ENCODE measurements around the gene NAT8L. TPM values are rescaled to one million over a fixed set of nuclear protein-coding genes. Genes with fewer than 3 reads are reported as not detected.

Gene NAT8L
- total RNA-seq, 1 donor from 2014 or later: 8.3 TPM

DNA sequence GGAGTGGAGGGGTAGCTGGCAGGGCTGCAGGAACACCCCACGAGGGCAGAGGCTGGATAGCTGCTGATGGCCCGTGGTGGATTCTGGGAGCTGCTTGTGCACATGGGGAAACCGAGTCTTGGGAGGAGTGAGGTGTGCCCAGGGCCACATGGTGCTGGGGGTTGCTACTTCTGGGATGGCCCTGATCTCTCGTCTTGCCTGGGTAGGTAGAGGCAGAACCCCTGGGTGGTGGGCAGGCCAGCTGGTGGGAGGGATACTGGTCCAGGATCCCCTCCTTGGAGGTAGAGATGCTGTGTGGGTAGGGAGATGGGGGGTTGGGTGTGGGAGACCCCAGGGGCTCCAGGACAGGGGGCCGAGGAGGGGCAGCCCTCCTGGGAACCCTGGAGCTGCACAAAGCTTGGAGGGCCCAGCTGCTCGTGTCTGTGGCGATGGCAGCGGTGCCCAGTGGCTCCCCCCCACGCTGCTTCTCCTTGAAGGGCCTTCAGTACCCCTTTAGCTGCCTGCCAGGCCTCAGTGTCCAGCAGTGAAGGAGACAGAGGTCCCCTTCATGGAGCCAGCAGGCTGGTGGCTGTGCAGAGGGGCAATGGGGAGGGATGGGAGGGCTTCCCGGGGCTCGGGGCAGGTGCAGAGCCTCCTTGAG, 3.2 kb downstream of the NAT8L start:
- Mint-ChIP-seq H3K4me1 (ENCODE audit: low read depth, unreplicated experiment) (no peaks in the 10 kb centered on the region), H3K27me3 (ENCODE audit: unreplicated experiment) (peaks cover 10% of the 10 kb centered on the region), H3K4me3 (ENCODE audit: unreplicated experiment) (no peak overlapping the region), H3K9me3 (ENCODE audit: unreplicated experiment) (peaks cover 4% of the 10 kb centered on the region), H3K27ac (ENCODE audit: unreplicated experiment) (no peak overlapping the region), H3K36me3 (ENCODE audit: unreplicated experiment) (no peaks in the 10 kb centered on the region)
- DNase-seq: peak; percentile 14
- TF ChIP-seq, protein P1, sequence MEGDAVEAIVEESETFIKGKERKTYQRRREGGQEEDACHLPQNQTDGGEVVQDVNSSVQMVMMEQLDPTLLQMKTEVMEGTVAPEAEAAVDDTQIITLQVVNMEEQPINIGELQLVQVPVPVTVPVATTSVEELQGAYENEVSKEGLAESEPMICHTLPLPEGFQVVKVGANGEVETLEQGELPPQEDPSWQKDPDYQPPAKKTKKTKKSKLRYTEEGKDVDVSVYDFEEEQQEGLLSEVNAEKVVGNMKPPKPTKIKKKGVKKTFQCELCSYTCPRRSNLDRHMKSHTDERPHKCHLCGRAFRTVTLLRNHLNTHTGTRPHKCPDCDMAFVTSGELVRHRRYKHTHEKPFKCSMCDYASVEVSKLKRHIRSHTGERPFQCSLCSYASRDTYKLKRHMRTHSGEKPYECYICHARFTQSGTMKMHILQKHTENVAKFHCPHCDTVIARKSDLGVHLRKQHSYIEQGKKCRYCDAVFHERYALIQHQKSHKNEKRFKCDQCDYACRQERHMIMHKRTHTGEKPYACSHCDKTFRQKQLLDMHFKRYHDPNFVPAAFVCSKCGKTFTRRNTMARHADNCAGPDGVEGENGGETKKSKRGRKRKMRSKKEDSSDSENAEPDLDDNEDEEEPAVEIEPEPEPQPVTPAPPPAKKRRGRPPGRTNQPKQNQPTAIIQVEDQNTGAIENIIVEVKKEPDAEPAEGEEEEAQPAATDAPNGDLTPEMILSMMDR (IDR thresholded peaks at IDR 0.05; ENCODE audit: partially characterized antibody, unreplicated experiment): no peak

DNA sequence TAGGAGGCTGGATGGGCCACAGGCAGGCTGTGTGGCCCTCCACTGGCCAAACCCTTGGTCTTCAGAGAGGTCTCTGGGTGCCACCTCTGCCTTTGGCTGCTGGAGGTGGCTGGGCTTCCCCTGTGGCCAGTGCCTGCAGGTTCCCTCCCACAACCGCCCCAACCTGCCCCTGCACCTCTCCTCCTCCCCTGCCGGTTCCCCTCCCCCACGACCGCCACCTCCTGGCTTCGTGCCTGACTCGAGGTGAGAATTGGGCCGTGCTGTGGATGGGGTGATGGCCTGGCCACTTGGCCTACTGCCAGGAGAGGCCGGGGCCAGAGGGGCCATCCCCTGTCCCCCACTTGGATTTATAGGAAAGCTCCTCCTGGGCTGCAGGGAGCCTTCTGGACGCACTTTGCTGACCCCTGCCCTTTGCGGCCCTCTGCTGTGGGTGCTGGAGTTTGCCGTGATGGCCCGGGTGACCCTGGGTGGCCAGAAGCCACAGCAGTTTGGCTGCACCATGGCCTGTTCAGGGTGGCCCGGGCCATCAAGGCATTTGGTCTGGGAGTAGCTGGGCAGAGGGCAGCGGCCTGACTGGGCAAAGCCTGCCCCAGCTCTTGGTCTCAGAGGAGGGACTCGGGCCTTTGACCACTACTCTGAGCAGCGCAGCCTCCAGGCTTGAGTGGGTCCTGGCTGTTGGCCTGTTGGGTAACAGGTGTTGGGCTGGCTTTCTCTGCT, 3.8 kb downstream of the NAT8L start:
- peaks cover 4% of the 10 kb centered on the region for H3K27me3 Mint-ChIP-seq (ENCODE audit: unreplicated experiment)
- H3K36me3 Mint-ChIP-seq (ENCODE audit: unreplicated experiment): no peaks in the 10 kb centered on the region
- peak; percentile 17 for DNase-seq
- no peaks in the 10 kb centered on the region for H3K4me1 Mint-ChIP-seq (ENCODE audit: low read depth, unreplicated experiment)
- H3K9me3 Mint-ChIP-seq (ENCODE audit: unreplicated experiment): peaks cover 3% of the 10 kb centered on the region
- TF ChIP-seq, protein P1 (IDR thresholded peaks at IDR 0.05; ENCODE audit: partially characterized antibody, unreplicated experiment): no peak
- no peak overlapping the region for H3K4me3 Mint-ChIP-seq (ENCODE audit: unreplicated experiment)
- H3K27ac Mint-ChIP-seq (ENCODE audit: unreplicated experiment): no peak overlapping the region

DNA sequence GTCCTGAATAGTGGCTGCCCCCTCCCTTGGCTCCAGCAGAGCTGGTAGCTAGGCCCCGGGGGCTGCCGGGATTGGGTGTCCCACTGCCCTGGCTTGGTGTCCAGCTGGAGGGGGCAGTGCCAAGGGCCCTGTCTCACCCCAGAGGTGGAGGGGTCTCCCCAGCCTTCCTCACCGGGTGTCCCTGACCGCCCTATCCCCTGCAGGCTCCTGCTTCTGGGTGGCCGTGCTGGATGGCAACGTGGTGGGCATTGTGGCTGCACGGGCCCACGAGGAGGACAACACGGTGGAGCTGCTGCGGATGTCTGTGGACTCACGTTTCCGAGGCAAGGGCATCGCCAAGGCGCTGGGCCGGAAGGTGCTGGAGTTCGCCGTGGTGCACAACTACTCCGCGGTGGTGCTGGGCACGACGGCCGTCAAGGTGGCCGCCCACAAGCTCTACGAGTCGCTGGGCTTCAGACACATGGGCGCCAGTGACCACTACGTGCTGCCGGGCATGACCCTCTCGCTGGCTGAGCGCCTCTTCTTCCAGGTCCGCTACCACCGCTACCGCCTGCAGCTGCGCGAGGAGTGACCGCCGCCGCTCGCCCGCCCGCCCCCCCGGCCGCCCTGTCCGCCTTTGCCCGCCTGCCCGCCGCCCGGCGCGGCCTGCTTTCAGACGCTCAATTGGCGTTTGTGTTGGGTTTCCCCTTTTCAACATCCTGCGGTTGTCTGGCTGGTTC, 4.6 kb downstream of the NAT8L start:
- Mint-ChIP-seq H3K27ac (ENCODE audit: unreplicated experiment) (no peak overlapping the region), H3K27me3 (ENCODE audit: unreplicated experiment) (peaks cover 7% of the 10 kb centered on the region), H3K36me3 (ENCODE audit: unreplicated experiment) (no peaks in the 10 kb centered on the region), H3K9me3 (ENCODE audit: unreplicated experiment) (peaks cover 4% of the 10 kb centered on the region), H3K4me3 (ENCODE audit: unreplicated experiment) (no peak overlapping the region), H3K4me1 (ENCODE audit: low read depth, unreplicated experiment) (no peaks in the 10 kb centered on the region)
- peak; percentile 16 for DNase-seq
- TF ChIP-seq, protein P1 (IDR thresholded peaks at IDR 0.05; ENCODE audit: partially characterized antibody, unreplicated experiment): no peak

DNA sequence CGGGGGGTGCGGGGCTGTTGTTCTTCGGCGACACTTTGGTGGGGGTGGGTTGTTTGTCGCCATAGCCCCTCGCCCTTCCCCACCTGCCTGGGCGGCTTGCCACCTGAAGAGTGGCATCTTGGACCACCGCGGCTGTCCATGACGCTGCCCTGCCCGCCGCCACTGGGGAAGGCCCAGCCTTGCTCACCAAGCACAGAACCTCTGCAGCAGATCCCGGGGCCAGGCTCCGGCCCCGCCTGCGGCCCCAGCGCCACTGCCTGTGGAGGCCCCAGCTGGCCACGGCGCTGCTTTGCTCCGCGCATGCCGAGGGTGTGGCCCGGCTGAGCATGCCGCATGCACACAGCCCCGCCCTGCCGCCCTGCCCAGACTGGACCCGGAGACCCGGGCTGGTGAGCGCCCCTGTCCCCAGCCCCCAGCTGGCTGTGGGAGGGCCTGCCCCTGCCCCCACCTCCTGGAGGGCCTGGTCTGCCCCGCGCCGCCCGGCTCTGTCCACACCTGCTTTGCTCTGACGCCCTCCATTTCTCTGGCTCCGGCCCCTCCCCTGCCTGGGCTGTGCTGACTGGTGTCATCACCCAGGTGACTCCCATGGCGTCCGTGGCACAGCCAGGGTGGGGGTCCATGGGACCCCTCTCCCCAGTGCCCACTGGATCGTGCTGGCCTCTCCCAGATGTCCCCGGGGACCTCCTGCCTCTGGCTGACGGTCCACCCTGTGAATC, 5.3 kb downstream of the NAT8L start:
- Mint-ChIP-seq H3K27ac (ENCODE audit: unreplicated experiment) (no peak overlapping the region), H3K27me3 (ENCODE audit: unreplicated experiment) (peaks cover 7% of the 10 kb centered on the region), H3K4me3 (ENCODE audit: unreplicated experiment) (no peak overlapping the region), H3K36me3 (ENCODE audit: unreplicated experiment) (no peaks in the 10 kb centered on the region), H3K9me3 (ENCODE audit: unreplicated experiment) (peaks cover 4% of the 10 kb centered on the region), H3K4me1 (ENCODE audit: low read depth, unreplicated experiment) (no peaks in the 10 kb centered on the region)
- peak; percentile 26 for DNase-seq
- TF ChIP-seq, protein P1 (IDR thresholded peaks at IDR 0.05; ENCODE audit: partially characterized antibody, unreplicated experiment): no peak

Measured in glutamatergic neuron (in vitro differentiated cells).